Measurements from ENCODE around the gene CERS6. TPM values are rescaled to one million over a fixed set of nuclear protein-coding genes. Genes with fewer than 3 reads are reported as not detected.

CERS6 gene
- total and polyA plus RNA-seq, 4 donors, result 4.3 to 25.8 (median 13.6) TPM

DNA sequence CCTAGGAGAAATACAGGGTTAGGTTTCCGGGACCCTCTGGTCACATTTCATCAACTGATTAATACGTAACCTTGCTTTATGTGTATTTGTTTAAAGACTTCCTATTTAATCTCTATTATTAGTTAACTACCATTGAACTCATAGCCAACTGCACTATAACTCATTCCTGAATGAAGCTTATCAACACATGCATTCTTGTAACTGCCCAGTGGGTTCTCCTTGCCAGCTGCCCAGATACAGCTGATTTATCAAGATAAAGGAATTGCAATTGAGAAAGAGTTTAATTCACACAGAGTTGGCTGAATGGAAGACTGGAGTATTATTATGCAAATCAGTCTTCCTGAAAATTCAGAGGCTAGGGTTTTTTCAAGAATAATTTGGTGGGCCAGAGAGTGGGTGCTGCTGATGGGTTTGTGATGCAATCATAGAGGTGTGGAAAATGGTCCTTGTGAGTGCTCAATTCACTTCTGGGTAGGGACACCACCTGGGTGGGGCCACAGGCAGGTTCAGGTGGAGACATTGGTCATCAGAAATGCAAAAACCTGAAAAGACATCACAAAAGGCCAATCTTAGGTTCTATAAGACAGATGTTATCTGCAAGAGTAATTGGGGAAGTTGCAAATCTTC lies 325.2 kb downstream of the CERS6 start:
- H3K4me1 ChIP-seq (ENCODE audit: control insufficient read depth in 5 of 5, insufficient read depth in 5 of 5, low read length in 5 of 5), result peaks cover 0 to 12% (median 1%) of the 10 kb centered on the region in 5 donors
- H3K9me3 ChIP-seq (ENCODE audit: control insufficient read depth in 4 of 4, insufficient read depth in 3 of 4, low read length in 3 of 4), result peaks cover 0 to 2% (median 0%) of the 10 kb centered on the region in 4 donors
- no peaks in the 10 kb centered on the region for H3K27me3 ChIP-seq (ENCODE audit: control insufficient read depth in 3 of 3, insufficient read depth in 3 of 3, low read length in 2 of 3)
- no peak overlapping the region for H3K27ac ChIP-seq (ENCODE audit: low read depth in 1 of 2, low read length in 1 of 2)
- ATAC-seq (ENCODE audit: insufficient read depth, low FRiP score) (no peak), DNase-seq (no peak)
- H3K9ac ChIP-seq (ENCODE audit: insufficient read depth in 1 of 2, low read length in 2 of 2), result no peak overlapping the region
- H3K36me3 ChIP-seq (ENCODE audit: control insufficient read depth in 4 of 4, insufficient read depth in 4 of 4, low read length in 4 of 4), result no peaks in the 10 kb centered on the region
- 62 to 67% methylated on average over 2 of the region's 2 CpGs for WGBS, 2 donors
- TF ChIP-seq, protein P1, sequence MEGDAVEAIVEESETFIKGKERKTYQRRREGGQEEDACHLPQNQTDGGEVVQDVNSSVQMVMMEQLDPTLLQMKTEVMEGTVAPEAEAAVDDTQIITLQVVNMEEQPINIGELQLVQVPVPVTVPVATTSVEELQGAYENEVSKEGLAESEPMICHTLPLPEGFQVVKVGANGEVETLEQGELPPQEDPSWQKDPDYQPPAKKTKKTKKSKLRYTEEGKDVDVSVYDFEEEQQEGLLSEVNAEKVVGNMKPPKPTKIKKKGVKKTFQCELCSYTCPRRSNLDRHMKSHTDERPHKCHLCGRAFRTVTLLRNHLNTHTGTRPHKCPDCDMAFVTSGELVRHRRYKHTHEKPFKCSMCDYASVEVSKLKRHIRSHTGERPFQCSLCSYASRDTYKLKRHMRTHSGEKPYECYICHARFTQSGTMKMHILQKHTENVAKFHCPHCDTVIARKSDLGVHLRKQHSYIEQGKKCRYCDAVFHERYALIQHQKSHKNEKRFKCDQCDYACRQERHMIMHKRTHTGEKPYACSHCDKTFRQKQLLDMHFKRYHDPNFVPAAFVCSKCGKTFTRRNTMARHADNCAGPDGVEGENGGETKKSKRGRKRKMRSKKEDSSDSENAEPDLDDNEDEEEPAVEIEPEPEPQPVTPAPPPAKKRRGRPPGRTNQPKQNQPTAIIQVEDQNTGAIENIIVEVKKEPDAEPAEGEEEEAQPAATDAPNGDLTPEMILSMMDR (IDR thresholded peaks at IDR 0.05; ENCODE audit: control extremely low read depth, extremely low read depth), result no peak
- no peak overlapping the region for H3K4me3 ChIP-seq

DNA sequence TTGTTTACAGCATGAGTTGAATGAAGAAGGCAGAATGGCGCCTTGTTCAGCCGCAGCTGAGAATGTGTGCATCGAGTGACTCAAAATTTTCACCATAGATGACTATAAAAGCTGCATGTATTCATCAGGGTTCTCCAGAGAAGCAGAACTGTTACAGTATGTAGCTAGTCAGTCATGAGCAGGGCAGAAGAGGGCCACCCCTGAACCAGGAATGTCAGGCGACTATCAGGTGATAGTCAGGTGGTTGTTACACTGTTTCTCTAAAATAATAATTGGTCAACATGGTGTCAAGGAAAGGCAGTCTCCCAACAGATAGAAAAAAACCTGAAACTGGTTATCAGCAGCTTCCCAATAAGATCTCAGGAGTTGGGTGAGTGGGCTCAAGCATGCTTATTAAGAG lies 326.2 kb downstream of the CERS6 start:
- Histone ChIP-seq H3K36me3 (ENCODE audit: control insufficient read depth in 4 of 4, insufficient read depth in 4 of 4, low read length in 4 of 4) (no peaks in the 10 kb centered on the region), H3K9me3 (ENCODE audit: control insufficient read depth in 4 of 4, insufficient read depth in 3 of 4, low read length in 3 of 4) (peaks cover 0 to 2% (median 0%) of the 10 kb centered on the region in 4 donors), H3K27me3 (ENCODE audit: control insufficient read depth in 3 of 3, insufficient read depth in 3 of 3, low read length in 2 of 3) (no peaks in the 10 kb centered on the region), H3K4me1 (ENCODE audit: control insufficient read depth in 5 of 5, insufficient read depth in 5 of 5, low read length in 5 of 5) (peaks cover 0 to 12% (median 3%) of the 10 kb centered on the region in 5 donors), H3K4me3 (no peak overlapping the region), H3K9ac (ENCODE audit: insufficient read depth in 1 of 2, low read length in 2 of 2) (no peak overlapping the region), H3K27ac (ENCODE audit: low read depth in 1 of 2, low read length in 1 of 2) (no peak overlapping the region)
- TF ChIP-seq, protein P1 (IDR thresholded peaks at IDR 0.05; ENCODE audit: control extremely low read depth, extremely low read depth), result no peak
- DNase-seq, result no peak
- ATAC-seq (ENCODE audit: insufficient read depth, low FRiP score), result no peak
- 81 to 91% methylated on average over 4 of the region's 4 CpGs for WGBS, 2 donors

DNA sequence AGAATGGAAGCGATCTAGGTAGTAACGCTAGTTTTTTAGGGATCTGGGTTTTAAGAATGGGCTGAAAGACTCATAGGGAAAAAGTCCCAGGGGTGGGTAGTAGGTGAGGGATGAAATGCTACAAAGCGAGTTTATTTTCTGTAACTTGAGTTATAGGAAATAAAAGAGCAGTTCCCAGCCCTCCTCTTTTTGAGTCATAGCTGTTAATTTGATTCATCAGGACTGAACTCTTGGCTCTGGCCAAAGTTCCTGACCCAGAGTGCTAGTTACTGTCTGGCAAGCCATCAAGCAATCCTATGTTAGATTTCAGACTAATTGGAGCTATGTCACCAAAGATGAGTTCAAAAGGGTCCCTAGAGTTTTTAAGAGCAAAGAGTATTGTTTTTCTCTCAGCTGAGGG lies 328.9 kb downstream of the CERS6 start:
- TF ChIP-seq, protein P1 (IDR thresholded peaks at IDR 0.05; ENCODE audit: control extremely low read depth, extremely low read depth), result no peak
- H3K27me3 ChIP-seq (ENCODE audit: control insufficient read depth in 3 of 3, insufficient read depth in 3 of 3, low read length in 2 of 3), result no peaks in the 10 kb centered on the region
- no peak for ATAC-seq (ENCODE audit: insufficient read depth, low FRiP score)
- H3K36me3 ChIP-seq (ENCODE audit: control insufficient read depth in 4 of 4, insufficient read depth in 4 of 4, low read length in 4 of 4), result no peaks in the 10 kb centered on the region
- peaks cover 0 to 12% (median 3%) of the 10 kb centered on the region in 5 donors for H3K4me1 ChIP-seq (ENCODE audit: control insufficient read depth in 5 of 5, insufficient read depth in 5 of 5, low read length in 5 of 5)
- WGBS, 2 donors, result 76 to 99% methylated on average over 3 of the region's 3 CpGs
- no peak overlapping the region for H3K4me3 ChIP-seq
- H3K27ac ChIP-seq (ENCODE audit: low read depth in 1 of 2, low read length in 1 of 2), result no peak overlapping the region
- no peak overlapping the region for H3K9ac ChIP-seq (ENCODE audit: insufficient read depth in 1 of 2, low read length in 2 of 2)
- H3K9me3 ChIP-seq (ENCODE audit: control insufficient read depth in 4 of 4, insufficient read depth in 3 of 4, low read length in 3 of 4), result no peaks in the 10 kb centered on the region
- no peak for DNase-seq

All from lung (tissue), 12 donors.